GM21825 (cell line): Measurements from ENCODE around the gene FZD4.
"Not testable (repeated sequence)": the region's sequence is repeated elsewhere in the genome, so short reads cannot be mapped to it uniquely, and the experiment has no call there.

Experiments used
- ATAC-seq: cut with Tn5 transposase; IDR thresholded peaks from one replicate; pipeline ENCODE4 v1.9.1; 2021; ENCODE audit warnings: mild to moderate bottlenecking, moderate library complexity; ENCODE audit not compliant: unreplicated experiment

FZD4 gene

GRCh38 chr11:86977441-86978050 is 22.4 kb upstream of the FZD4 start:
- no peak for ATAC-seq

GRCh38 chr11:86972734-86973133 is 17.5 kb upstream of the FZD4 start:
- ATAC-seq, result no peak

- ATAC-seq, result no peak
Measured at GRCh38 chr11:86969258-86969657, 14.1 kb upstream of the FZD4 start.

- not testable (repeated sequence) for ATAC-seq
Measured at GRCh38 chr11:86967601-86968000, 12.4 kb upstream of the FZD4 start.

- no peak for ATAC-seq
Measured at GRCh38 chr11:86957976-86958646, 2.9 kb upstream of the FZD4 start.

GRCh38 chr11:86956905-86957195 is 1.7 kb upstream of the FZD4 start:
- no peak for ATAC-seq

- ATAC-seq, result no peak
Measured at GRCh38 chr11:86955111-86955360, 159 bp downstream of the FZD4 start.

GRCh38 chr11:86954269-86955110 is 705 bp downstream of the FZD4 start:
- ATAC-seq, result no peak

GRCh38 chr11:86952221-86952875 is 2.8 kb downstream of the FZD4 start:
- ATAC-seq, result no peak

GRCh38 chr11:86951706-86952105 is 3.5 kb downstream of the FZD4 start:
- ATAC-seq, result no peak

GRCh38 chr11:86950661-86950995 is 4.6 kb downstream of the FZD4 start:
- no peak for ATAC-seq

- ATAC-seq, result no peak
Measured at GRCh38 chr11:86949995-86950660, 5.1 kb downstream of the FZD4 start.

- no peak for ATAC-seq
Measured at GRCh38 chr11:86948733-86949132, 6.5 kb downstream of the FZD4 start.

- ATAC-seq, result no peak
Measured at GRCh38 chr11:86947541-86947940, 7.7 kb downstream of the FZD4 start.

GRCh38 chr11:86943505-86943904 is 11.7 kb downstream of the FZD4 start:
- ATAC-seq, result not testable (repeated sequence)

GRCh38 chr11:86941871-86942599 is 13.2 kb downstream of the FZD4 start:
- ATAC-seq, result no peak

- no peak for ATAC-seq
Measured at GRCh38 chr11:86941077-86941870, 13.9 kb downstream of the FZD4 start.

GRCh38 chr11:86940122-86940777 is 14.9 kb downstream of the FZD4 start:
- no peak for ATAC-seq
